ENCODE results near the gene BCAP29. TPM values are rescaled to one million over a fixed set of nuclear protein-coding genes. Genes with fewer than 3 reads are reported as not detected.
A peak's percentile ranks its signal among the peaks of the same experiment; 100 is the strongest.

Gene BCAP29
- total RNA-seq, 1 experiment from 2014 or later: 43.2 TPM

DNA sequence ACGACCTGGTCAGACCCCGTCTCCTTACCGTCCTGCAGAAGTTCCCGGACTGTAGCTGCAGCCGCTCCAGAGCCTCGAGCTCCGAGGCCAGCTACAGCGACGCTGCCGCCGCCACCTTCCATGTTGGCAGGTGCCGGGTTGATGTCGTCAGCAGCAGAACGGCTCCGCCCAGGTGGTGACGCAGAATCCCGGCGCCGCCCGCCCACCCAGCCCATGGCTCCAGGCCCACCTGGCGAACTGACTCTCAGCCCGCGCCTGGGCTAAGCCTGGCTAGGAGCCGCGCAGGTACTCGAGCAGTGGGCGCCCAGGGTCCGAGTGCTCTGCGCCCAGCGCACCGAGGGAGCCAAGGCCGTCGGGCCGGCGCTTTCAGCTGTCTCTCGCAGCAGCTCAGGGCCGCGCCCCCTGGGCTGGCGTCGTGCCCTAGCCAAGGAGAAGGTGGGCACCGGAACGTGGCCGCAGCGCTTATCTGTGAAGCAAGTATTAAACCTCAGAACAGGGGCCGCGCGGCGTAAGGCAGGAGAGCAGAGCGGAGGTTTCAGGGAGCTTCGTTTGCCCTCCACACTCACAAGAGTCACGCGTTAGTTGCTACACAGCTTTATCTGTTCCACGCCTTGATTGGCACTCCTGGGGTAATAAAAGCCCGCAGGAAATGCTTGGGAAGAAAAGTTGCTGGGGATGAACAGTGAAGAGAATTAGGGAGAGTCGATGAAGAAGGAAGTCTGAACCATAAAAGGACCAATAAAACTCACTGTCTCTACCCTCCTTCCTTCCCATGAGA is 16.1 kb upstream of the BCAP29 start, which contains the start of the genes COG5 and DUS4L (continued):
- TF ChIP-seq, protein P1, sequence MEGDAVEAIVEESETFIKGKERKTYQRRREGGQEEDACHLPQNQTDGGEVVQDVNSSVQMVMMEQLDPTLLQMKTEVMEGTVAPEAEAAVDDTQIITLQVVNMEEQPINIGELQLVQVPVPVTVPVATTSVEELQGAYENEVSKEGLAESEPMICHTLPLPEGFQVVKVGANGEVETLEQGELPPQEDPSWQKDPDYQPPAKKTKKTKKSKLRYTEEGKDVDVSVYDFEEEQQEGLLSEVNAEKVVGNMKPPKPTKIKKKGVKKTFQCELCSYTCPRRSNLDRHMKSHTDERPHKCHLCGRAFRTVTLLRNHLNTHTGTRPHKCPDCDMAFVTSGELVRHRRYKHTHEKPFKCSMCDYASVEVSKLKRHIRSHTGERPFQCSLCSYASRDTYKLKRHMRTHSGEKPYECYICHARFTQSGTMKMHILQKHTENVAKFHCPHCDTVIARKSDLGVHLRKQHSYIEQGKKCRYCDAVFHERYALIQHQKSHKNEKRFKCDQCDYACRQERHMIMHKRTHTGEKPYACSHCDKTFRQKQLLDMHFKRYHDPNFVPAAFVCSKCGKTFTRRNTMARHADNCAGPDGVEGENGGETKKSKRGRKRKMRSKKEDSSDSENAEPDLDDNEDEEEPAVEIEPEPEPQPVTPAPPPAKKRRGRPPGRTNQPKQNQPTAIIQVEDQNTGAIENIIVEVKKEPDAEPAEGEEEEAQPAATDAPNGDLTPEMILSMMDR (IDR thresholded peaks at IDR 0.05 in 2 of 3, conservative IDR thresholded peaks at IDR 0.05 in 1 of 3; ENCODE audit: borderline replicate concordance in 1 of 3, insufficient read depth in 1 of 3, low read depth in 2 of 3, low read length in 2 of 3): no peak
- TF ChIP-seq EGR1 (IDR thresholded peaks at IDR 0.05; ENCODE audit: low read depth) (peak; percentile 75), YY1 (IDR thresholded peaks at IDR 0.05; ENCODE audit: extremely low read depth, insufficient replicate concordance, low read depth, low read length) (peak; percentile 93), POLR2AphosphoS5 (IDR thresholded peaks at IDR 0.05; ENCODE audit: low read depth, low read length) (peak; percentile 92), ZNF274 (IDR thresholded peaks at IDR 0.05; ENCODE audit: low read depth, low read length) (no peak), JUND (IDR thresholded peaks at IDR 0.05) (peak; percentile 37; the same call in 1 of the 2 replicates), RAD21 (IDR thresholded peaks at IDR 0.05; ENCODE audit: low read depth) (no peak), EZH2phosphoT487 (IDR thresholded peaks at IDR 0.05; ENCODE audit: borderline replicate concordance) (no peak), SRF (IDR thresholded peaks at IDR 0.05; ENCODE audit: low read depth) (peak; percentile 81)
- TF ChIP-seq, protein P2, sequence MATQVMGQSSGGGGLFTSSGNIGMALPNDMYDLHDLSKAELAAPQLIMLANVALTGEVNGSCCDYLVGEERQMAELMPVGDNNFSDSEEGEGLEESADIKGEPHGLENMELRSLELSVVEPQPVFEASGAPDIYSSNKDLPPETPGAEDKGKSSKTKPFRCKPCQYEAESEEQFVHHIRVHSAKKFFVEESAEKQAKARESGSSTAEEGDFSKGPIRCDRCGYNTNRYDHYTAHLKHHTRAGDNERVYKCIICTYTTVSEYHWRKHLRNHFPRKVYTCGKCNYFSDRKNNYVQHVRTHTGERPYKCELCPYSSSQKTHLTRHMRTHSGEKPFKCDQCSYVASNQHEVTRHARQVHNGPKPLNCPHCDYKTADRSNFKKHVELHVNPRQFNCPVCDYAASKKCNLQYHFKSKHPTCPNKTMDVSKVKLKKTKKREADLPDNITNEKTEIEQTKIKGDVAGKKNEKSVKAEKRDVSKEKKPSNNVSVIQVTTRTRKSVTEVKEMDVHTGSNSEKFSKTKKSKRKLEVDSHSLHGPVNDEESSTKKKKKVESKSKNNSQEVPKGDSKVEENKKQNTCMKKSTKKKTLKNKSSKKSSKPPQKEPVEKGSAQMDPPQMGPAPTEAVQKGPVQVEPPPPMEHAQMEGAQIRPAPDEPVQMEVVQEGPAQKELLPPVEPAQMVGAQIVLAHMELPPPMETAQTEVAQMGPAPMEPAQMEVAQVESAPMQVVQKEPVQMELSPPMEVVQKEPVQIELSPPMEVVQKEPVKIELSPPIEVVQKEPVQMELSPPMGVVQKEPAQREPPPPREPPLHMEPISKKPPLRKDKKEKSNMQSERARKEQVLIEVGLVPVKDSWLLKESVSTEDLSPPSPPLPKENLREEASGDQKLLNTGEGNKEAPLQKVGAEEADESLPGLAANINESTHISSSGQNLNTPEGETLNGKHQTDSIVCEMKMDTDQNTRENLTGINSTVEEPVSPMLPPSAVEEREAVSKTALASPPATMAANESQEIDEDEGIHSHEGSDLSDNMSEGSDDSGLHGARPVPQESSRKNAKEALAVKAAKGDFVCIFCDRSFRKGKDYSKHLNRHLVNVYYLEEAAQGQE (IDR thresholded peaks at IDR 0.05; ENCODE audit: low read depth): no peak
- TF ChIP-seq, protein P3, sequence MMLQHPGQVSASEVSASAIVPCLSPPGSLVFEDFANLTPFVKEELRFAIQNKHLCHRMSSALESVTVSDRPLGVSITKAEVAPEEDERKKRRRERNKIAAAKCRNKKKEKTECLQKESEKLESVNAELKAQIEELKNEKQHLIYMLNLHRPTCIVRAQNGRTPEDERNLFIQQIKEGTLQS (IDR thresholded peaks at IDR 0.05): no peak
